ENCODE data around the gene TMEM198.
A peak's percentile ranks its signal among the peaks of the same experiment; 100 is the strongest.

Gene TMEM198

DNA sequence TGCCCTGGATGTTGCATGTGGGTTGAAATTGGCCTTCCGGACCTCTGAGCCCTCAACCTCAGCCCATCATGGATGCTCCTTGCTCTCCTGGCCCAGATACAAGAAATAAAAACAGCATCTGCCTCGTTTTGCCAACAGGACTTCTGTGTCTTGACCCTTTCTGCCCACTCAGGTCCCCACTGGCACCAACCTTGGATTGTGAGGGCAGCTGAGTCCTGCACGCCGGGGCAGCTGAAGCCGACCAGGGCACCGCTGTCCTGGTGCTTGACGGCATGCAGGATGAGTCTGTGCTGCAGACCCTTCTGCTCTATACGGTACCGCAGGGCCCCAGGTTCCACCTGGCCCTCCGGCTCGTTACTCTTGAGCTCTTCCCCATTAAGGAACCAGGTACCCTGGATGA lies 22.8 kb downstream of the TMEM198 start:
- Histone ChIP-seq H3K9me3 (ENCODE audit: control insufficient read depth in 2 of 2, low read length in 2 of 2) (no peaks in the 10 kb centered on the region), H3K36me3 (ENCODE audit: control insufficient read depth in 2 of 2, insufficient read depth in 2 of 2, low read length in 2 of 2) (peaks cover 21 to 33% of the 10 kb centered on the region in 2 donors), H3K4me1 (ENCODE audit: control insufficient read depth, insufficient read depth, low read length) (peaks cover 14% of the 10 kb centered on the region), H3K27me3 (ENCODE audit: control insufficient read depth in 1 of 2, insufficient read depth in 2 of 2, low read length in 2 of 2) (no peaks in the 10 kb centered on the region), H3K4me3 (ENCODE audit: low read length in 2 of 2) (no peak overlapping the region), H3K27ac (ENCODE audit: low read length) (no peak overlapping the region), H3K9ac (ENCODE audit: low read length in 2 of 2) (no peak overlapping the region)

DNA sequence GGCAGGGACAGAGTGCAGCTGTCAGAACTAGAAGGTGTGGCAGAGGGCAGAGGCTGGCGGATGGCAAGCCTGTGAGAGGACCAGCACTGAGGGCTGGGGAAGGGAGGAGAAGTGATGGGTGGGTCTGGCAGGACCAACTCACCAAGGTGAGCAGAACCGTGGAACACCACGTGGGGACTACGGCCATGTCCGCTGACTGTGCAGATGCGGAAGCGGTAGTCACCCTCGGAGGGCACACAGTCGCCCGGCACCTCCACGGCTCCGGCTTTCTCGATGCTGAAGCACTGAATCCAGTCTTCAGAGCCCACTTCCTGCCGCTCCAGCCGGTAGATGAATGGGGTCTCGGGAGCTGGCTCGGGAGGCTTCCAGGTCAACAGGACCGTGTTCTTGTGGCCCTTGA lies 23.3 kb downstream of the TMEM198 start:
- Histone ChIP-seq H3K9me3 (ENCODE audit: control insufficient read depth in 2 of 2, low read length in 2 of 2) (no peaks in the 10 kb centered on the region), H3K9ac (ENCODE audit: low read length in 2 of 2) (no peak overlapping the region), H3K27me3 (ENCODE audit: control insufficient read depth in 1 of 2, insufficient read depth in 2 of 2, low read length in 2 of 2) (no peaks in the 10 kb centered on the region), H3K4me3 (ENCODE audit: low read length in 2 of 2) (no peak overlapping the region), H3K36me3 (ENCODE audit: control insufficient read depth in 2 of 2, insufficient read depth in 2 of 2, low read length in 2 of 2) (peaks cover 21 to 30% of the 10 kb centered on the region in 2 donors), H3K27ac (ENCODE audit: low read length) (no peak overlapping the region), H3K4me1 (ENCODE audit: control insufficient read depth, insufficient read depth, low read length) (peaks cover 16% of the 10 kb centered on the region)

DNA sequence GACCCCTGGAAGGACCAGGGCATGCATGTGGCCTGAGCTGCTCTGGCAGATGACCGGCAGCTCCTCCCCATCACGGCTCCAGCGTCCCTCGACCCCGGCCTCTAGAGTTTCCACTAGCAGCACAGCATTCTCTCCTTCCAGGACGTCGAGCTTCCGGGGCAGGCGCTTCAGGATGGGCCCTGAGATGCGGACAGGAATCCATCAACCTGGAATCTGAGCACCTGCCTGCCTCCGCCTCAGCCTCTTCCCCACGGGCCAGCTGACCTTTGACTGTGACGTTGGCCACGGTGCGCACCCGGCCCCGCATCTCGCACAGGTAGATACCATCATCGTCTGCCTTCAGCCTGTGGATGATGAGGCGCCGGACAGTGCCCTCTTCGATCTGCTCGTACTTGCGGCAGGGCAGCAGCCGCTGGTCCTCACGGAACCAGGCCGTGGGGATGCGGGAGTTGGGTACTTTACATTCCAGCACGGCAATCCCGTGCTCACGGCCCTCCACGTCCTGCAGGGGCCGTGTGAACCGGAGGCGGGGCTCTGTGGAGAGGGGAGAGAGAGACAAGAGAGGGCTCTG lies 24.0 kb downstream of the TMEM198 start:
- Histone ChIP-seq H3K27ac (ENCODE audit: low read length) (no peak overlapping the region), H3K9ac (ENCODE audit: low read length in 2 of 2) (no peak overlapping the region), H3K4me1 (ENCODE audit: control insufficient read depth, insufficient read depth, low read length) (peaks cover 16% of the 10 kb centered on the region), H3K27me3 (ENCODE audit: control insufficient read depth in 1 of 2, insufficient read depth in 2 of 2, low read length in 2 of 2) (no peaks in the 10 kb centered on the region), H3K36me3 (ENCODE audit: control insufficient read depth in 2 of 2, insufficient read depth in 2 of 2, low read length in 2 of 2) (peaks cover 17 to 26% of the 10 kb centered on the region in 2 donors), H3K4me3 (ENCODE audit: low read length in 2 of 2) (no peak overlapping the region), H3K9me3 (ENCODE audit: control insufficient read depth in 2 of 2, low read length in 2 of 2) (no peaks in the 10 kb centered on the region)

DNA sequence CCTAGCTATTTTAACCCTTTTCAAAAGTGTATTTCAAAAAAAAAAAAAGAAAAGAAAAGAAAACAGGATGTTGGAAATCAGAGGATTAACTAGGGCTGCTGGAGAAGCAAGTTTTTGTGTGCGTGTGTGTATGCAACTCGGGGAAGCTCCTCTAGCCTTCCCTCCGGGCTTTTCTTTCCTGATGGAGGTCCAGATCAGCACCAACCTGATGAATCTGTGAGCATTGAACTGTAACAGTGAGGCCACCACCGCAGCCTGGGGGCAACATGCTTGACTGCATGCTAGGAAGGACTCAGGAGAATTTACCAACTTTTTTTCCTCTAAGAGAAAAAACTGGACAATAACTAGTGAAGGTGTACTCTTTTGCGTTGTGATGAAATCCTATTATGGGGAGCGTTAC lies 25.2 kb downstream of the TMEM198 start:
- Histone ChIP-seq H3K4me3 (ENCODE audit: low read length in 2 of 2) (no peak overlapping the region), H3K27ac (ENCODE audit: low read length) (no peak overlapping the region), H3K9me3 (ENCODE audit: control insufficient read depth in 2 of 2, low read length in 2 of 2) (no peaks in the 10 kb centered on the region), H3K4me1 (ENCODE audit: control insufficient read depth, insufficient read depth, low read length) (peaks cover 16% of the 10 kb centered on the region), H3K9ac (ENCODE audit: low read length in 2 of 2) (no peak overlapping the region), H3K36me3 (ENCODE audit: control insufficient read depth in 2 of 2, insufficient read depth in 2 of 2, low read length in 2 of 2) (peaks cover 10 to 21% of the 10 kb centered on the region in 2 donors), H3K27me3 (ENCODE audit: control insufficient read depth in 1 of 2, insufficient read depth in 2 of 2, low read length in 2 of 2) (no peaks in the 10 kb centered on the region)

DNA sequence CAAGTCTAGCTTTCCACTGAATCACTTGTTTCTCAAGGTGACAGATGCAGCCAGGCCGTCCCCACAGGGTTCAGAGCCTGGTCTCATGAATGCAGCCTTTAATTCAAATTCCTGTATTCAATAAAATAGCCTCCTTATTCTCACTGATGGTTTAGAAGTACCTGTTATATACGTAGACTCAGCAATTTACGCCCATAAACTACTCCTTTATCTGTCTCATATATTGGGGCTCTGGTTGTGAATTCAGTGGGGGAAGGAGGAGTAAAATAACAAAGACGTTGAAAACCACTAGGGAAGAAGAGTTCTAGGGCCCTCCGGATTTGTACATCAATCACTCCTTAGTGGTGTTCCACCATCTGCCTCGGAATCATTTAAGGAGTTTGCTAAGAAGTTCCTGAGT lies 25.8 kb downstream of the TMEM198 start:
- H3K27me3 ChIP-seq (ENCODE audit: control insufficient read depth in 1 of 2, insufficient read depth in 2 of 2, low read length in 2 of 2) = no peaks in the 10 kb centered on the region

DNA sequence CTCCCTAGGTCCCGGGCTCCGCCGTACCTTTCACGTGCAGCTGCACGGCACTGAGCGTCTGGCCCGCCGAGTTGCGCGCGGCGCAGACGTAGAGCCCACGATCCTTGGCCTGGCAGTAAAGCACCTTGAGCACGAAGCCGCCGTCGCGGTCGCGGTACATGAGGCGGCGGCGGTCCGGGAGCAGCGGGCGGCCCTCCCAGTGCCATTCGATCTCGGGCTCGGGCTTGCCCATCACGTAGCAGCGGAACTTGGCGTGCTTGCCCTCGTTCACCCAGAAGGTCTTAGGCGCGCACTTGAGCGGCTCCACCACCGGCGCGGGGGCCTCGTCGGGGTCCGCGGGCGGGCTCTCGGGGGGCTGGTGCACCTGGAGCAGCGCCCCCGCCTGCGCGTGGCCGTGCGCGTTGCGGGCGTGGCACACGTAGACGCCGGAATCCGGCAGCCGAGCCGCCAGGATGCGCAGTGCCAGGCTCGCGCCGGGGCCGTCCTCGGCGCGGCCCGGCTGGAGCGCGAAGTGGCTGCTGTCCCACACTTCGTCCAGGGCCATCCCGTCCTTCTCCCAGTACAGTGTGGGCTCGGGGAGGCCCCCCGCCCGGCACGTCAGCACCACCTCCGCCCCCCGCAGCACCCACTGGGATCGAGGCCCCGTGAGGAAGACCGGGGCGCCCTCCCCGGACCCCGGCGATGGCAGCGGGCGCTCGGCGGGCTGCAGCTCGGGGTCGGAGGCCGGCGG lies 26.5 kb downstream of the TMEM198 start:
- peak overlapping the region; percentile 62 to 78 for H3K4me3 ChIP-seq (ENCODE audit: low read length in 2 of 2)
- peaks cover 0 to 14% of the 10 kb centered on the region in 2 donors for H3K36me3 ChIP-seq (ENCODE audit: control insufficient read depth in 2 of 2, insufficient read depth in 2 of 2, low read length in 2 of 2)
- peaks cover 3 to 5% of the 10 kb centered on the region in 2 donors for H3K27me3 ChIP-seq (ENCODE audit: control insufficient read depth in 1 of 2, insufficient read depth in 2 of 2, low read length in 2 of 2)
- peaks cover 16% of the 10 kb centered on the region for H3K4me1 ChIP-seq (ENCODE audit: control insufficient read depth, insufficient read depth, low read length)
- peak overlapping the region; percentile 62 to 69 for H3K9ac ChIP-seq (ENCODE audit: low read length in 2 of 2)
- H3K27ac ChIP-seq (ENCODE audit: low read length) = peak overlapping the region; percentile 49
- H3K9me3 ChIP-seq (ENCODE audit: control insufficient read depth in 2 of 2, low read length in 2 of 2) = no peaks in the 10 kb centered on the region

More for the DNA sequence above, 25.8 kb downstream of the TMEM198 start:
- Histone ChIP-seq H3K9ac (ENCODE audit: low read length in 2 of 2) (no peak overlapping the region), H3K27ac (ENCODE audit: low read length) (no peak overlapping the region), H3K4me1 (ENCODE audit: control insufficient read depth, insufficient read depth, low read length) (peaks cover 16% of the 10 kb centered on the region), H3K4me3 (ENCODE audit: low read length in 2 of 2) (no peak overlapping the region), H3K36me3 (ENCODE audit: control insufficient read depth in 2 of 2, insufficient read depth in 2 of 2, low read length in 2 of 2) (peaks cover 5 to 17% of the 10 kb centered on the region in 2 donors), H3K9me3 (ENCODE audit: control insufficient read depth in 2 of 2, low read length in 2 of 2) (no peaks in the 10 kb centered on the region)

DNA sequence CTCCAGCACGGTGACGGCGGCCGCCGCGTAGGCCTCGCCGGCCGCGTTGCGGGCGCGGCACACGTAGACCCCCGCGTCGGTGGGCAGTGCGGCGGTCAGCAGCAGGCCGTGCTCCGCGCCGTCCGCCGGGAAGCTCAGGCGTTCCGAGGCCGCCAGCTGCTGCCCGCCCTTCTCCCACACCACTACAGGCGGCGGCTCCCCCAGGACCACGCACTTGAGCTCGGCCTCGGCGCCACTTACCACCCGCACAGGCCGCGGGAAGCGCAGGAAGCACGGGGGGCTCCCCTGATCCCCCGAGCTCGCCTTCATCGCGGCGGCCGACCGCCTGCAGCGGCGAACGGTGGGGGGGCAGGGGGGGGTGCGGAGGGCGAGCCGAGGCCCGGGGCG lies 27.1 kb downstream of the TMEM198 start:
- peak overlapping the region; percentile 62 to 69 for H3K9ac ChIP-seq (ENCODE audit: low read length in 2 of 2)
- H3K36me3 ChIP-seq (ENCODE audit: control insufficient read depth in 2 of 2, insufficient read depth in 2 of 2, low read length in 2 of 2) = peaks cover 0 to 11% of the 10 kb centered on the region in 2 donors
- peak overlapping the region; percentile 49 for H3K27ac ChIP-seq (ENCODE audit: low read length)
- peak overlapping the region; percentile 62 to 78 for H3K4me3 ChIP-seq (ENCODE audit: low read length in 2 of 2)
- H3K9me3 ChIP-seq (ENCODE audit: control insufficient read depth in 2 of 2, low read length in 2 of 2) = no peaks in the 10 kb centered on the region
- peaks cover 5 to 9% of the 10 kb centered on the region in 2 donors for H3K27me3 ChIP-seq (ENCODE audit: control insufficient read depth in 1 of 2, insufficient read depth in 2 of 2, low read length in 2 of 2)
- H3K4me1 ChIP-seq (ENCODE audit: control insufficient read depth, insufficient read depth, low read length) = peaks cover 16% of the 10 kb centered on the region

DNA sequence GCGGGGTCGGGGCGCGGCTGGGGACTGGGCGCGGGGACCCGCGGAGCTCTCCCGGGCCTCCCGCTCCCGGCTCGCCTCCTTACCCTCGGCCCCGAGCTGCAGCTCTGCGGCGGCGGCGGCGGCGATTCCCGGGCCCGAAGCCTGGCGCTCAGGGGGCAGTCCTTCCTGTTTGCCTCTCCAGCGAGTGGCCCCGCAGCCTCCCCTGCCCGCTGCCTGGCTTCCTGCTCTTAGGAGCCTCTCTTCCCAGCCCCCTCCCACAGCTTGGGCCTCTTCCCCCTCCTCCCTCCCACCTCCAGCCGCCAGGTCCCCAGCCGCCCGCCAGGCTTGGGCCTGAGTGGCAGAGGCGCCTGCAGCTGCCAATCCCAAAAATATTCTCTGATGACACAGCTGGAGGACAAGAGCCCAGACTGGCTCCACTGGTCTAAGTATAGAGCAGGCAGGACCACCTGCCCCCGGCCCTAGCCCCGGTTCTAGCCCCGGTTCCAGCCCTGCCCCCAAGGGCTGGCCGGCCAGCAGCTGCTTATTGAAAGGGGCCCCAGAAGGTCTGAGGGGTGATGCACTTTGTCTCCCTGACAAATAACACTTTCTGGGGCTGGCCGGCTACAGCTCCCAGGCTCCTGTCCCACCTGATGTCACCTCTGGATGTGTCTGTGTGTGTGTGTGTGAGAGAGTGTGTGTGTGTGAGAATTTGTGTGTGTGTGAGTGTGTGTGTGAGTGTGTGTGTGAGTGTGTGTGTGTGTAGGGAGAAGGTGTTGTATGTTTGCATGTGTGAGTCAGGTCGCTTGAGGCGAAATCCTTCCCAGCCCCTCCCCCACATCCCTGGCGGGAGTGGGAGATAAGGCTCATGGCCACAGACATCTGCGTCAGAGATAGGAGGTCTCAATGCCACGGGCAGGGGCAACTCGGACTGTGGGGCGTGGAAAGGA lies 27.7 kb downstream of the TMEM198 start, which contains the start of gene OBSL1:
OBSL1 (minus strand) TSS at position 229 of the 926 bp plus-strand sequence. CDS start 307 bp downstream, outside the sequence.
- peaks cover 0 to 7% of the 10 kb centered on the region in 2 donors for H3K36me3 ChIP-seq (ENCODE audit: control insufficient read depth in 2 of 2, insufficient read depth in 2 of 2, low read length in 2 of 2)
- H3K4me1 ChIP-seq (ENCODE audit: control insufficient read depth, insufficient read depth, low read length) = peaks cover 16% of the 10 kb centered on the region
- H3K27me3 ChIP-seq (ENCODE audit: control insufficient read depth in 1 of 2, insufficient read depth in 2 of 2, low read length in 2 of 2) = peaks cover 10% of the 10 kb centered on the region in 2 donors
- peak within 1 kb of the TSS; percentile 66 for H3K27ac ChIP-seq (ENCODE audit: low read length)
- H3K9me3 ChIP-seq (ENCODE audit: control insufficient read depth in 2 of 2, low read length in 2 of 2) = no peaks in the 10 kb centered on the region
- H3K9ac ChIP-seq (ENCODE audit: low read length in 2 of 2) = peak within 1 kb of the TSS; percentile 64 to 69
- peak within 1 kb of the TSS; percentile 62 to 78 for H3K4me3 ChIP-seq (ENCODE audit: low read length in 2 of 2)

DNA sequence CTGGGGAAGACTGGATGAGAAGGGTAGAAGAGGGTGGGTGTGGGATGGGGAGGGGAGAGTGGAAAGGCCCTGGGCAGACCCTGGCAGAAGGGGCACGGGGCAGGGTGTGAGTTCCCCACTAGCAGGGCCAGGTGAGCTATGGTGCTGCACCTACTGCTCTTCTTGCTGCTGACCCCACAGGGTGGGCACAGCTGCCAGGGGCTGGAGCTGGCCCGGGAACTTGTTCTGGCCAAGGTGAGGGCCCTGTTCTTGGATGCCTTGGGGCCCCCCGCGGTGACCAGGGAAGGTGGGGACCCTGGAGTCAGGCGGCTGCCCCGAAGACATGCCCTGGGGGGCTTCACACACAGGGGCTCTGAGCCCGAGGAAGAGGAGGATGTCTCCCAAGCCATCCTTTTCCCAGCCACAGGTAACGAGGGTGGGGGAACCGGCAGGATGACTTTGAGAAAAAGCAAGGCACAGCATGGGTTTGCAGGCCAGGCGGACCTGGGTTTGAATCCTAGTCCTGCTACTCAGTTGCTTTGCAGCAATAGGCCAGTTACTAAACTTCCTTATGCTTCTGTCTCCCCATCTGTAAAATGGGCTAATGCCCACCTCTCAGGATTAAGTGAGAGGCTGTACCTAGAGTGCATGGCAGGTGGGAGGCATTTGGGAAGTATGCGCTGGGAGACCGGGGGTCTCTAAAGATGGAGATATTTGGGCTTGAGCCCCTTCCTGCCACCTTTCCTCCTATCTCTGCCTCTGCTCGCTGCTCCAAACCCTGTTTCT lies 28.6 kb downstream of the TMEM198 start, which contains the start of gene INHA:
INHA (plus strand) TSS at position 74 of the 765 bp plus-strand sequence; CDS start at position 139, 65 bp downstream.
- Histone ChIP-seq H3K36me3 (ENCODE audit: control insufficient read depth in 2 of 2, insufficient read depth in 2 of 2, low read length in 2 of 2) (peaks cover 0 to 1% of the 10 kb centered on the region in 2 donors), H3K9ac (ENCODE audit: low read length in 2 of 2) (peak within 1 kb of the TSS; percentile 60 to 64), H3K4me3 (ENCODE audit: low read length in 2 of 2) (peak within 1 kb of the TSS; percentile 40 to 78), H3K4me1 (ENCODE audit: control insufficient read depth, insufficient read depth, low read length) (peaks cover 16% of the 10 kb centered on the region), H3K27ac (ENCODE audit: low read length) (peak within 1 kb of the TSS; percentile 66), H3K27me3 (ENCODE audit: control insufficient read depth in 1 of 2, insufficient read depth in 2 of 2, low read length in 2 of 2) (peaks cover 14 to 18% of the 10 kb centered on the region in 2 donors), H3K9me3 (ENCODE audit: control insufficient read depth in 2 of 2, low read length in 2 of 2) (no peaks in the 10 kb centered on the region)

DNA sequence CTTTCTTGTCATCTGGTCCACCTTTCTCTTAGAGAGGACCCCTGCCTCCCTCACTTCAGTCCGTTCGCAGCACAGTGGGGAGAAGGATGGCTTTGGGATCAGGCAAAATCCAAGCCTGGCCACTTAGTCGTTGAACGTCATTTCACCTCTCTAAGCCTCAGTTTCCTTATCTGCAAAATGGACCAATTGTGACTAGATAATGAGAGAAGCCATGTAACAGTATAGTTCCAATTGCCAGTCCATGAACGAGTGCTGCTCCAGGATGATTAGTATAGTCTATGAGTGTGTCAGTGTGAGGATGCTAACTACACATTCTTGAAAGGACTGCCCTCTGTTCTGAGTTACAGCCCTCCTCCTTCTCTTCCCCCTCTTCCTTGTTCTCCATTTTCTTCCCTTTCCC lies 29.3 kb downstream of the TMEM198 start:
- Histone ChIP-seq H3K27me3 (ENCODE audit: control insufficient read depth in 1 of 2, insufficient read depth in 2 of 2, low read length in 2 of 2) (peaks cover 19 to 22% of the 10 kb centered on the region in 2 donors), H3K36me3 (ENCODE audit: control insufficient read depth in 2 of 2, insufficient read depth in 2 of 2, low read length in 2 of 2) (no peaks in the 10 kb centered on the region), H3K27ac (ENCODE audit: low read length) (no peak overlapping the region), H3K9me3 (ENCODE audit: control insufficient read depth in 2 of 2, low read length in 2 of 2) (no peaks in the 10 kb centered on the region), H3K9ac (ENCODE audit: low read length in 2 of 2) (no peak overlapping the region), H3K4me3 (ENCODE audit: low read length in 2 of 2) (no peak overlapping the region), H3K4me1 (ENCODE audit: control insufficient read depth, insufficient read depth, low read length) (peaks cover 16% of the 10 kb centered on the region)

Data from stomach smooth muscle (tissue), 2 donors.